Measurements from ENCODE around the gene KCNA1. TPM values are rescaled to one million over a fixed set of nuclear protein-coding genes. Genes with fewer than 3 reads are reported as not detected.

KCNA1 gene
- total RNA-seq, 2 donors from 2014 or later, result under 0.01 TPM; not detected in 1

- intact Hi-C loops (cut with DNase I), result no loop called here
These were observed 41.4 kb downstream of the KCNA1 start for GRCh38 chr12:4951083-4951482.

DNA sequence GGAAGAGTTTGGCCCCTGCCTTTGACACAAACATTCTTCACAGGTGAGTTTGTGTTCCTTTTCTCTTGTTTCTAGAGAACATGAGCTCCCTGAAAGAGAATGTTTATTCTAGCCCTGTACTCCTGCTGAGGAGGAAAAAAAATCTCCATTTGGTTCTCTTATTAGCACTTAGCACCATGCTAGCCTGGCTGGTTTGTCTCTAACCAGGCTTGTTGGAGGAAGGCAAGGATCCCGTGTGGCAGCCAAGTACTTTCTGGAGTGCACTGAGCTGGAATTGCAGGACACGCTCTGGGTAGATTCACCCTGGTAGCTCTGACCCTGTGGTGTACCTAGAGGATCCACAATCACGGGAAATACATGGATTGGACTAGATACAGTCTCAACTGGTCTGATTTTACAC, 41.9 kb downstream of the KCNA1 start:
- Histone ChIP-seq H3K9me3 (no peaks in the 10 kb centered on the region), H3K4me3 (no peak overlapping the region), H3K4me1 (no peaks in the 10 kb centered on the region), H3K27ac (no peak overlapping the region), H3K27me3 (no peaks in the 10 kb centered on the region), H3K36me3 (replicated peaks in 1 of 2; ENCODE audit: insufficient read depth in 1 of 2, low read depth in 2 of 2) (no peaks in the 10 kb centered on the region)
- ATAC-seq (no peak), DNase-seq (no peak)
- WGBS, 2 donors, result 59 to 93% methylated on average over 2 to 3 of the region's 3 CpGs
- intact Hi-C loops (cut with DNase I), result no loop called here
- TF ChIP-seq CTCF (IDR thresholded peaks at IDR 0.05), result no peak
- no peak for TF ChIP-seq POLR2A (IDR thresholded peaks at IDR 0.05)

More at GRCh38 chr12:4951083-4951482, 41.4 kb downstream of the KCNA1 start:
- ATAC-seq (no peak), DNase-seq (no peak)
- H3K4me1 ChIP-seq, result no peaks in the 10 kb centered on the region
- H3K4me3 ChIP-seq, result no peak overlapping the region
- no peaks in the 10 kb centered on the region for H3K36me3 ChIP-seq (replicated peaks in 1 of 2; ENCODE audit: insufficient read depth in 1 of 2, low read depth in 2 of 2)
- 73 to 84% methylated on average over 7 of the region's 7 CpGs for WGBS, 2 donors
- H3K27ac ChIP-seq, result no peak overlapping the region
- H3K27me3 ChIP-seq, result no peaks in the 10 kb centered on the region
- H3K9me3 ChIP-seq, result no peaks in the 10 kb centered on the region
- no peak for TF ChIP-seq POLR2A (IDR thresholded peaks at IDR 0.05)
- no peak for TF ChIP-seq CTCF (IDR thresholded peaks at IDR 0.05)

DNA sequence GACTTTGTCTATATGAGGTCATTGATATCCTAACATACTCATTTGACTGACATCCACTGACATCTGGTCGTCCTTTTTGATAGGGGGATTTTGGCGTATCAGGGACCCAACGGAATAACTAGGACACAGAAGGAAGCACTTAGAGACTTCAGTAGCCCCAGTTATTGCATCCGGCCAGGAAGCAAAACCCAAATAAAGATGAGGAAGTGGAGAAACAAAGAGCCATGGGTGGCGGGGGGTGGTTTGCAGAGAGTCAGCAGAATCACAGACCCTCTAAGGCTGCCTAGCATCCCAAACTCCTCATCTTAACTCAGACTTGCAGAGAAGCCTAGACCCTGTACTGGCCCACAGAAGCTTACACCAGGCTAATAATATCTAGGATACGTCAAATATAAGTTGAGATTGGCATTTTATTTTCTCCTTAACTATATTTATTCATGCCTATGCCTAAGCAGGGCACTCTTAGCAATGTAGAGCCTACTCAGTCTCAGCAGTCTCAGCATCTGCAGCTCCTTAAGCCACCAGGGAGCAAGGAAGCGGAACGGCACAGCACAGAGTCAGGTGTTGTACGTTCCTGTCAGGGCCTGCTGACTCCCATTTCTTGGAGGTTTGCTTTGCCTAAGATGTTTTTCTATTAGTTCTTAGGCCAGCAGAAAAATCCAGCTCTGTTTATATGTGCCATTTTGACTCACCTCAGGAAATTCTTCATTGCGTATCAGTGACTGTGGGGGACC, 45.1 kb downstream of the KCNA1 start:
- Histone ChIP-seq H3K4me3 (no peak overlapping the region), H3K36me3 (replicated peaks in 1 of 2; ENCODE audit: insufficient read depth in 1 of 2, low read depth in 2 of 2) (no peaks in the 10 kb centered on the region), H3K4me1 (no peaks in the 10 kb centered on the region), H3K27ac (no peak overlapping the region), H3K27me3 (no peaks in the 10 kb centered on the region), H3K9me3 (no peaks in the 10 kb centered on the region)
- ATAC-seq, result no peak
- intact Hi-C loops (cut with DNase I), result no loop called here
- TF ChIP-seq CTCF (IDR thresholded peaks at IDR 0.05) (no peak), POLR2A (IDR thresholded peaks at IDR 0.05) (no peak)
- DNase-seq, result no peak
- WGBS, 2 donors, result 60% methylated on average over 10 of the region's 10 CpGs

DNA sequence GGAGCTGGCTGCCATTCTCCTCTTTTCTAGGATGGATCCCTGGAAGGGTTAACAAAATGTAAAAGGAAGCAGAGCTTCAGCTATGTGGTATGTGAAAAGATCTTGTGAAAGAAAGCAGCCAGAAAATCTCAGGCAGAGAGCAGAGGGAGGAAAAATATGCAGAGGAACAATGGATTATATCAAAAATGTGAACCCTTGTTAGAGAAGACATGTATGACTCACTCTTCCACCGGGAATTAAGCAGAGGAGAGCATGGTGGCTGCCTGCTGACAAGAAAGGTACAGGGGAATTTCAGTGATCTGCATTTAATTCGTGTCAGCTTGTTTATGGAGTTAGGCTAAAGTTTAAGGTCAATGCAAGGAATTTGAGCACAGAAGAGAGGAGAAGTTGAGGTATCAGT, 46.3 kb downstream of the KCNA1 start:
- no peak for TF ChIP-seq CTCF (IDR thresholded peaks at IDR 0.05)
- no peak for TF ChIP-seq POLR2A (IDR thresholded peaks at IDR 0.05)
- no peak for ATAC-seq
- DNase-seq, result no peak
- H3K27ac ChIP-seq, result no peak overlapping the region
- H3K36me3 ChIP-seq (replicated peaks in 1 of 2; ENCODE audit: insufficient read depth in 1 of 2, low read depth in 2 of 2), result no peaks in the 10 kb centered on the region
- 21% methylated on average over 2 of the region's 2 CpGs for WGBS, 2 donors
- intact Hi-C loops (cut with DNase I), result no loop called here
- H3K27me3 ChIP-seq, result no peaks in the 10 kb centered on the region
- H3K9me3 ChIP-seq, result no peaks in the 10 kb centered on the region
- no peak overlapping the region for H3K4me3 ChIP-seq
- H3K4me1 ChIP-seq, result no peaks in the 10 kb centered on the region

GRCh38 chr12:4956968-4957367, 47.3 kb downstream of the KCNA1 start:
- intact Hi-C loops (cut with DNase I), result no loop called here

More at GRCh38 chr12:4956968-4957367, 47.3 kb downstream of the KCNA1 start:
- no peak for DNase-seq
- no peaks in the 10 kb centered on the region for H3K4me1 ChIP-seq
- WGBS, 2 donors, result 68 to 72% methylated on average over 10 to 11 of the region's 11 CpGs
- no peak overlapping the region for H3K4me3 ChIP-seq
- TF ChIP-seq POLR2A (IDR thresholded peaks at IDR 0.05), result no peak
- no peak for TF ChIP-seq CTCF (IDR thresholded peaks at IDR 0.05)
- no peak for ATAC-seq
- H3K27ac ChIP-seq, result no peak overlapping the region
- no peaks in the 10 kb centered on the region for H3K27me3 ChIP-seq
- no peaks in the 10 kb centered on the region for H3K9me3 ChIP-seq
- no peaks in the 10 kb centered on the region for H3K36me3 ChIP-seq (replicated peaks in 1 of 2; ENCODE audit: insufficient read depth in 1 of 2, low read depth in 2 of 2)

Measured in body of pancreas (tissue), 4 donors.